ENCODE data around the gene NHSL2. TPM values are rescaled to one million over a fixed set of nuclear protein-coding genes. Genes with fewer than 3 reads are reported as not detected.

The NHSL2 gene
- total RNA-seq, 2 experiments from 2014 or later = not detected

- Histone ChIP-seq H3K79me2 (ENCODE audit: insufficient read depth, low read depth, low read length) (no peaks in the 10 kb centered on the region), H3K4me3 (ENCODE audit: low read depth, low read length, poor library complexity, severe bottlenecking) (no peak overlapping the region), H3K9me2 (ENCODE audit: insufficient read depth, low read length) (no peaks in the 10 kb centered on the region), H3K4me2 (ENCODE audit: low read length) (no peak overlapping the region), H3K9me3 (ENCODE audit: low read length) (no peaks in the 10 kb centered on the region), H3K4me1 (ENCODE audit: insufficient read depth, low read length, poor library complexity, severe bottlenecking) (no peaks in the 10 kb centered on the region), H3K27ac (ENCODE audit: low read depth, low read length, poor library complexity, severe bottlenecking) (no peak overlapping the region), H4K20me1 (ENCODE audit: insufficient read depth, low read length) (no peaks in the 10 kb centered on the region), H3K36me3 (ENCODE audit: insufficient read depth, low read length) (no peaks in the 10 kb centered on the region), H2AFZ (ENCODE audit: low read length) (no peak overlapping the region)
- no TSS peak for BruUV-seq (replicated peaks)
- ChIA-PET POLR2A (interaction anchor here (0.9 kb wide), 1 partner anchor 200 kb away, joined by 3 read pairs; no protein-coding TSS in a partner anchor), CTCF (ENCODE audit: unreplicated experiment) (no interaction called here)
- intact Hi-C loops (cut with micrococcal nuclease; ENCODE audit: unreplicated experiment) = no loop called here
- no peak for DNase-seq (ENCODE audit: low spot score)
- TF ChIP-seq CTCF (conservative IDR thresholded peaks at IDR 0.05; ENCODE audit: low read length) = no peak
- no peak for TF ChIP-seq EZH2phosphoT487 (IDR thresholded peaks at IDR 0.05; ENCODE audit: borderline replicate concordance, low read depth, low read length)
Measured at GRCh38 chrX:71911731-71912050, 1.0 kb downstream of the NHSL2 start.

- no peaks in the 10 kb centered on the region for H3K9me3 ChIP-seq (ENCODE audit: low read length)
- no peak overlapping the region for H3K27ac ChIP-seq (ENCODE audit: low read depth, low read length, poor library complexity, severe bottlenecking)
- H3K79me2 ChIP-seq (ENCODE audit: insufficient read depth, low read depth, low read length) = no peaks in the 10 kb centered on the region
- CTCF ChIA-PET (ENCODE audit: unreplicated experiment) = no interaction called here
- H3K36me3 ChIP-seq (ENCODE audit: insufficient read depth, low read length) = no peaks in the 10 kb centered on the region
- no peaks in the 10 kb centered on the region for H4K20me1 ChIP-seq (ENCODE audit: insufficient read depth, low read length)
- no peak overlapping the region for H2AFZ ChIP-seq (ENCODE audit: low read length)
- no peaks in the 10 kb centered on the region for H3K9me2 ChIP-seq (ENCODE audit: insufficient read depth, low read length)
- POLR2A ChIA-PET = interaction anchor here (0.9 kb wide), 1 partner anchor 199 kb away, joined by 3 read pairs; no protein-coding TSS in a partner anchor
- BruUV-seq (replicated peaks) = no TSS peak
- no peak for DNase-seq (ENCODE audit: low spot score)
- H3K4me2 ChIP-seq (ENCODE audit: low read length) = no peak overlapping the region
- no peak overlapping the region for H3K4me3 ChIP-seq (ENCODE audit: low read depth, low read length, poor library complexity, severe bottlenecking)
- no peaks in the 10 kb centered on the region for H3K4me1 ChIP-seq (ENCODE audit: insufficient read depth, low read length, poor library complexity, severe bottlenecking)
- intact Hi-C loops (cut with micrococcal nuclease; ENCODE audit: unreplicated experiment) = no loop called here
- no peak for TF ChIP-seq EZH2phosphoT487 (IDR thresholded peaks at IDR 0.05; ENCODE audit: borderline replicate concordance, low read depth, low read length)
- TF ChIP-seq CTCF (conservative IDR thresholded peaks at IDR 0.05; ENCODE audit: low read length) = no peak
Measured at GRCh38 chrX:71912156-71912555, 1.5 kb downstream of the NHSL2 start.

- no peaks in the 10 kb centered on the region for H3K9me2 ChIP-seq (ENCODE audit: insufficient read depth, low read length)
- no peak for DNase-seq (ENCODE audit: low spot score)
- no peaks in the 10 kb centered on the region for H3K9me3 ChIP-seq (ENCODE audit: low read length)
- H3K27ac ChIP-seq (ENCODE audit: low read depth, low read length, poor library complexity, severe bottlenecking) = no peak overlapping the region
- no peak overlapping the region for H3K4me3 ChIP-seq (ENCODE audit: low read depth, low read length, poor library complexity, severe bottlenecking)
- ChIA-PET POLR2A (interaction anchor here (0.6 kb wide), 1 partner anchor 13 kb away, joined by 3 read pairs; no protein-coding TSS in a partner anchor), CTCF (ENCODE audit: unreplicated experiment) (no interaction called here)
- no peaks in the 10 kb centered on the region for H3K79me2 ChIP-seq (ENCODE audit: insufficient read depth, low read depth, low read length)
- TF ChIP-seq CTCF (conservative IDR thresholded peaks at IDR 0.05; ENCODE audit: low read length) = no peak
- no peak for TF ChIP-seq EZH2phosphoT487 (IDR thresholded peaks at IDR 0.05; ENCODE audit: borderline replicate concordance, low read depth, low read length)
- H3K4me2 ChIP-seq (ENCODE audit: low read length) = no peak overlapping the region
- intact Hi-C loops (cut with micrococcal nuclease; ENCODE audit: unreplicated experiment) = no loop called here
- no peak overlapping the region for H2AFZ ChIP-seq (ENCODE audit: low read length)
- H3K36me3 ChIP-seq (ENCODE audit: insufficient read depth, low read length) = no peaks in the 10 kb centered on the region
- no peaks in the 10 kb centered on the region for H3K4me1 ChIP-seq (ENCODE audit: insufficient read depth, low read length, poor library complexity, severe bottlenecking)
- no peaks in the 10 kb centered on the region for H4K20me1 ChIP-seq (ENCODE audit: insufficient read depth, low read length)
- BruUV-seq (replicated peaks) = no TSS peak
Measured at GRCh38 chrX:71913156-71913950, 2.7 kb downstream of the NHSL2 start.
